Measurements from ENCODE around the gene ARL6IP4. TPM values are rescaled to one million over a fixed set of nuclear protein-coding genes. Genes with fewer than 3 reads are reported as not detected.

Gene ARL6IP4
- total RNA-seq, 1 donor from 2014 or later = 156 TPM

GRCh38 chr12:122990961-122991622 lies 10.6 kb downstream of the ARL6IP4 start:
- Histone ChIP-seq H3K36me3 (peaks cover 71% of the 10 kb centered on the region), H3K27me3 (ENCODE audit: low read depth) (no peaks in the 10 kb centered on the region), H3K4me1 (peaks cover 12% of the 10 kb centered on the region), H3K9me3 (replicated peaks) (no peaks in the 10 kb centered on the region), H3K27ac (replicated peaks) (no peak overlapping the region), H3K4me3 (no peak overlapping the region)
- TF ChIP-seq, protein P1, sequence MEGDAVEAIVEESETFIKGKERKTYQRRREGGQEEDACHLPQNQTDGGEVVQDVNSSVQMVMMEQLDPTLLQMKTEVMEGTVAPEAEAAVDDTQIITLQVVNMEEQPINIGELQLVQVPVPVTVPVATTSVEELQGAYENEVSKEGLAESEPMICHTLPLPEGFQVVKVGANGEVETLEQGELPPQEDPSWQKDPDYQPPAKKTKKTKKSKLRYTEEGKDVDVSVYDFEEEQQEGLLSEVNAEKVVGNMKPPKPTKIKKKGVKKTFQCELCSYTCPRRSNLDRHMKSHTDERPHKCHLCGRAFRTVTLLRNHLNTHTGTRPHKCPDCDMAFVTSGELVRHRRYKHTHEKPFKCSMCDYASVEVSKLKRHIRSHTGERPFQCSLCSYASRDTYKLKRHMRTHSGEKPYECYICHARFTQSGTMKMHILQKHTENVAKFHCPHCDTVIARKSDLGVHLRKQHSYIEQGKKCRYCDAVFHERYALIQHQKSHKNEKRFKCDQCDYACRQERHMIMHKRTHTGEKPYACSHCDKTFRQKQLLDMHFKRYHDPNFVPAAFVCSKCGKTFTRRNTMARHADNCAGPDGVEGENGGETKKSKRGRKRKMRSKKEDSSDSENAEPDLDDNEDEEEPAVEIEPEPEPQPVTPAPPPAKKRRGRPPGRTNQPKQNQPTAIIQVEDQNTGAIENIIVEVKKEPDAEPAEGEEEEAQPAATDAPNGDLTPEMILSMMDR (IDR thresholded peaks at IDR 0.05; ENCODE audit: borderline replicate concordance) = no peak
- no peak for DNase-seq
- intact Hi-C loops (cut with micrococcal nuclease) = no loop called here

GRCh38 chr12:122991623-122992275 lies 11.3 kb downstream of the ARL6IP4 start:
- Histone ChIP-seq H3K9me3 (replicated peaks) (no peaks in the 10 kb centered on the region), H3K4me1 (peaks cover 18% of the 10 kb centered on the region), H3K36me3 (peaks cover 71% of the 10 kb centered on the region), H3K27me3 (ENCODE audit: low read depth) (no peaks in the 10 kb centered on the region), H3K27ac (replicated peaks) (no peak overlapping the region), H3K4me3 (no peak overlapping the region)
- TF ChIP-seq, protein P1 (IDR thresholded peaks at IDR 0.05; ENCODE audit: borderline replicate concordance) = no peak
- no peak for DNase-seq
- intact Hi-C loops (cut with micrococcal nuclease) = no loop called here

GRCh38 chr12:122992386-122992785 lies 11.9 kb downstream of the ARL6IP4 start:
- Histone ChIP-seq H3K27ac (replicated peaks) (no peak overlapping the region), H3K4me1 (peaks cover 18% of the 10 kb centered on the region), H3K36me3 (peaks cover 71% of the 10 kb centered on the region), H3K4me3 (no peak overlapping the region), H3K27me3 (ENCODE audit: low read depth) (no peaks in the 10 kb centered on the region), H3K9me3 (replicated peaks) (no peaks in the 10 kb centered on the region)
- DNase-seq = no peak
- intact Hi-C loops (cut with micrococcal nuclease) = no loop called here
- TF ChIP-seq, protein P1 (IDR thresholded peaks at IDR 0.05; ENCODE audit: borderline replicate concordance) = no peak

DNA sequence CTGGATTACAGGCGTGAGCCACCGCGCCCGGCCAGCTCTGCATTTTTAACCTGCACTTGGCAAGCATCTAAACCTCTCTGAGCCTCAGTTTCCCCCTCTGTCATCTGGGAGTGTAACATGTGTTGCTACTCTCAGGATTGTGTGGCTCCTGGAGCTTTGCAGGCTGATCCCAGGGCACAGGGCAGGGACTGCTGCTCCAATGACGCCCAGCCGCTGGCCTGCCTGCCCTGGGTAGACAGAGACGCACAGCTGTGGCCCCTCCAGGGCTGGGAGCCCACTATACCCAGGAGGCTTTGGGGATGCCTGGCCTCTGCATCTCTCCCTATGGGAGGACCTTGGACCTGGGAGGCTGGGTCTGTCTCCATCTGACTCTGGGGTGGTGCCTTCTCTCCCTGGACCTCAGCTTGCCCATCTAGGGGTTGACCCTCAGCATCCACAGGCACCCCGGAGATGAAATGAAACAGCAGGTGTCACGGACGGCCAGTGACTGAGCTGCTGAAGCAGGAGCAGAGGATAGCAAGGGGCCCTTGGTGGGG lies 13.7 kb downstream of the ARL6IP4 start:
- TF ChIP-seq, protein P1 (IDR thresholded peaks at IDR 0.05; ENCODE audit: borderline replicate concordance) = no peak
- Histone ChIP-seq H3K9me3 (replicated peaks) (no peaks in the 10 kb centered on the region), H3K36me3 (peaks cover 56% of the 10 kb centered on the region), H3K27me3 (ENCODE audit: low read depth) (no peaks in the 10 kb centered on the region), H3K4me1 (peaks cover 18% of the 10 kb centered on the region), H3K27ac (replicated peaks) (no peak overlapping the region), H3K4me3 (no peak overlapping the region)
- intact Hi-C loops (cut with micrococcal nuclease) = no loop called here
- no peak for DNase-seq

DNA sequence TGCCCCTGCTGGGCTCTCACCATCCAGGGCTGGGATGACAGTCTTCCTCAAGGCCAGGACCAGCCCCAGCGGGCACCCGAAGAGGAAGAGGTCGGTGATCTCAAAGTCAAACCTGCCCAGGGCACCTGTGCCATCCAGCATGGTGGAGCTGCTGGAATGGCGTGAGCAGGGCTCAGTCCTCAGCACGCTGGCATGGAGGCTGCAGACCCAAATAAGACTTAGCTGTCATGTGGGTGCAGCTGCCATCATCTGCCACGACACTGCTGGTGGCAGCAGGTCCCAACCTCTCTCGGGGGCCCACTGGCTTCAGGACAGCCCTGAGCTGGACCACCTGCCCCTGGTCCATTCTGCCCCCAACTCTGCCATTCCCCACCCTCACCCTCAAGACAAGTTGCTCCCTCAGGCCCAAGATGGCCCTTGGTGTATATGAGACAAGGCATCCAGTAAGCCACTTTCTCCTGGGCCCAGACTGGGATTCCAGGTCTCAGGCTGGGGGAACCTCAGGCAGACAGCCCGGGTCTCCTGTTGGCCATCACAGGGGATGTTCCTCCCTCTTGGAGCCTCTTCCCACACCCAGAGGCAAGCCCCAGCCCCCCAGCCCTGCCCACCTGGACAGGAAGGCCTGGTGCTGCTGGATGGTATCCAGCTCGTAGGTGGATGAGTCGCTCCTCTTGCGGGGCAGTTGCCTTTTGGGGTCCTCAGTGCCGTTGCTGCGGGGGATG lies 14.5 kb downstream of the ARL6IP4 start:
- no peak overlapping the region for H3K4me3 ChIP-seq
- H3K27me3 ChIP-seq (ENCODE audit: low read depth) = no peaks in the 10 kb centered on the region
- peaks cover 18% of the 10 kb centered on the region for H3K4me1 ChIP-seq
- no peak overlapping the region for H3K27ac ChIP-seq (replicated peaks)
- peaks cover 60% of the 10 kb centered on the region for H3K36me3 ChIP-seq
- intact Hi-C loops (cut with micrococcal nuclease) = no loop called here
- TF ChIP-seq, protein P1 (IDR thresholded peaks at IDR 0.05; ENCODE audit: borderline replicate concordance) = no peak
- no peak for DNase-seq
- no peaks in the 10 kb centered on the region for H3K9me3 ChIP-seq (replicated peaks)
